ENCODE data around the gene XDH.

Gene XDH

GRCh38 chr2:31327505-31327904 lies 87.0 kb downstream of the XDH start:
- no peak for DNase-seq

- DNase-seq: no peak
These were observed 90.4 kb downstream of the XDH start for GRCh38 chr2:31324016-31324633.

- no peak for DNase-seq
These were observed 92.2 kb downstream of the XDH start for GRCh38 chr2:31322371-31322770.

- no peak for DNase-seq
These were observed 95.0 kb downstream of the XDH start for GRCh38 chr2:31319406-31320175.

GRCh38 chr2:31318361-31319336 lies 95.9 kb downstream of the XDH start:
- no peak for DNase-seq

- DNase-seq: no peak
These were observed 97.1 kb downstream of the XDH start for GRCh38 chr2:31317396-31317795.

- DNase-seq: no peak
These were observed 99.8 kb downstream of the XDH start for GRCh38 chr2:31314761-31315160.

- DNase-seq: no peak
These were observed 101.6 kb downstream of the XDH start for GRCh38 chr2:31312898-31313297.

GRCh38 chr2:31304816-31305215 lies 109.7 kb downstream of the XDH start:
- no peak for DNase-seq

- no peak for DNase-seq
These were observed 111.5 kb downstream of the XDH start for GRCh38 chr2:31302940-31303563.

GRCh38 chr2:31300309-31300708 lies 114.2 kb downstream of the XDH start:
- no peak for DNase-seq

- no peak for DNase-seq
These were observed 115.0 kb downstream of the XDH start for GRCh38 chr2:31299547-31299946.

GRCh38 chr2:31297751-31298150 lies 116.8 kb downstream of the XDH start:
- no peak for DNase-seq

- DNase-seq: no peak
These were observed 117.8 kb downstream of the XDH start for GRCh38 chr2:31296641-31297287.

GRCh38 chr2:31294196-31294595 lies 120.3 kb downstream of the XDH start:
- DNase-seq: no peak

- no peak for DNase-seq
These were observed 126.9 kb downstream of the XDH start for GRCh38 chr2:31287654-31288053.

- no peak for DNase-seq
These were observed 127.5 kb downstream of the XDH start for GRCh38 chr2:31286961-31287550.

- no peak for DNase-seq
These were observed 128.3 kb downstream of the XDH start for GRCh38 chr2:31286230-31286629.

Data from NCI-H1048 (cell line).